IMR-90 (cell line): ENCODE measurements around the gene PCDHGA6. TPM values are rescaled to one million over a fixed set of nuclear protein-coding genes. Genes with fewer than 3 reads are reported as not detected.

Experiments
- ATAC-seq: fragments of 200-7000 bp; cut with Tn5 transposase; 2 replicates; pipeline ENCODE4 v1.9.1; 2020; ENCODE audit warnings: low read depth, mild to moderate bottlenecking, moderate library complexity
- BruUV-seq: library from RNA; stranded (reverse); fragments of 400-500 nt; replicated peaks from 2 replicates; lab custom pipeline; 2021; lab: Mats Ljungman, UMichigan
- CTCF ChIA-PET: fragments of 300-600 bp; formaldehyde crosslinking; extraction: SDS; loops from one replicate; lab custom pipeline; 2021; ENCODE audit warnings: antibody characterized with exemption; lab: Yijun Ruan, JAX
- POLR2A ChIA-PET: fragments of 300-600 bp; sonication (Branson Sonifier 250); formaldehyde crosslinking; loops from one replicate; lab custom pipeline; 2022; ENCODE audit warnings: antibody characterized with exemption; ENCODE audit not compliant: unreplicated experiment; lab: Charles Lee
- DNase-seq: peaks from one replicate; pipeline ENCODE4 v3.0.0; 2013
- H2AFZ ChIP-seq: replicated peaks from 2 replicates; pipeline ENCODE3; 2013; ENCODE audit warnings: low read length, mild to moderate bottlenecking; ENCODE audit not compliant: poor library complexity
- H2AK5ac ChIP-seq: 2 replicates; pipeline ENCODE4 v1.6.1; 2013; ENCODE audit warnings: low read depth, low read length, inconsistent platforms
- H2AK9ac ChIP-seq: replicated peaks from 2 replicates; pipeline ENCODE3; 2013; ENCODE audit warnings: mild to moderate bottlenecking, low read depth, low read length, moderate library complexity; ENCODE audit not compliant: poor library complexity
- H2BK120ac ChIP-seq: 2 replicates; pipeline ENCODE4 v1.6.1; 2013; ENCODE audit warnings: low read depth, low read length, inconsistent platforms
- H2BK15ac ChIP-seq: 3 replicates; pipeline ENCODE4 v1.6.1; 2013; ENCODE audit warnings: low read depth, low read length, inconsistent platforms
- H2BK20ac ChIP-seq: 2 replicates; pipeline ENCODE4 v1.6.1; 2013; ENCODE audit warnings: low read depth, mild to moderate bottlenecking, inconsistent platforms, low read length, moderate library complexity
- H2BK5ac ChIP-seq: 2 replicates; pipeline ENCODE4 v1.6.1; 2013; ENCODE audit warnings: mild to moderate bottlenecking, low read depth, low read length, inconsistent platforms; ENCODE audit not compliant: poor library complexity, severe bottlenecking
- H3K14ac ChIP-seq: replicated peaks from 2 replicates; pipeline ENCODE4 v1.6.1; 2013; ENCODE audit warnings: low read depth, low read length, inconsistent platforms
- H3K18ac ChIP-seq: 2 replicates; pipeline ENCODE4 v1.6.1; 2013; ENCODE audit warnings: low read depth, low read length, control low read depth
- H3K23ac ChIP-seq: 2 replicates; pipeline ENCODE4 v1.6.1; 2013; ENCODE audit warnings: low read depth, low read length, inconsistent platforms
- H3K27ac ChIP-seq: 2 replicates; pipeline ENCODE4 v1.5.1; 2013; ENCODE audit warnings: mild to moderate bottlenecking, control low read depth, low read length; ENCODE audit not compliant: insufficient read depth
- H3K27me3 ChIP-seq: 2 replicates; pipeline ENCODE4 v1.6.1; 2013; ENCODE audit warnings: low read length; ENCODE audit not compliant: control insufficient read depth, insufficient read depth
- H3K36me3 ChIP-seq: 2 replicates; pipeline ENCODE4 v1.6.1; 2013; ENCODE audit warnings: low read length, mixed read lengths; ENCODE audit not compliant: control insufficient read depth, insufficient read depth
- H3K4ac ChIP-seq: 2 replicates; pipeline ENCODE4 v1.6.1; 2013; ENCODE audit warnings: low read depth, low read length, inconsistent platforms
- H3K4me1 ChIP-seq: 2 replicates; pipeline ENCODE4 v1.6.1; 2013; ENCODE audit warnings: low read length, mixed read lengths; ENCODE audit not compliant: control insufficient read depth, insufficient read depth
- H3K4me2 ChIP-seq: 2 replicates; pipeline ENCODE4 v1.6.1; 2013; ENCODE audit warnings: low read depth, mild to moderate bottlenecking, control low read depth, low read length, moderate library complexity
- H3K4me3 ChIP-seq: 2 replicates; pipeline ENCODE4 v1.5.1; 2013; ENCODE audit warnings: low read depth, mild to moderate bottlenecking, control low read depth, low read length, moderate library complexity; ENCODE audit not compliant: insufficient read depth
- H3K56ac ChIP-seq: 2 replicates; pipeline ENCODE4 v1.6.1; 2013; ENCODE audit warnings: low read length, inconsistent platforms; ENCODE audit not compliant: insufficient read depth; ENCODE audit errors: extremely low read depth
- H3K79me1 ChIP-seq, 2 experiments: 2 replicates each; pipeline ENCODE4 v1.6.1; 2013; ENCODE audit warnings: low read length in 2 of 2, inconsistent platforms in 1 of 2, low read depth in 1 of 2
- H3K9ac ChIP-seq: 2 replicates; pipeline ENCODE4 v1.6.1; 2013; ENCODE audit warnings: low read depth, low read length, control low read depth
- H3K9me1 ChIP-seq: 2 replicates; pipeline ENCODE4 v1.6.1; 2013; ENCODE audit warnings: low read length, inconsistent platforms; ENCODE audit not compliant: insufficient read depth
- H3K9me3 ChIP-seq: 2 replicates; pipeline ENCODE4 v1.6.1; 2013; ENCODE audit warnings: low read length; ENCODE audit not compliant: control insufficient read depth, insufficient read depth
- H4K20me1 ChIP-seq: 2 replicates; pipeline ENCODE4 v1.6.1; 2013; ENCODE audit warnings: low read length, inconsistent platforms; ENCODE audit not compliant: insufficient read depth
- H4K5ac ChIP-seq: 2 replicates; pipeline ENCODE4 v1.6.1; 2013; ENCODE audit warnings: mild to moderate bottlenecking, low read depth, low read length, control low read depth
- H4K8ac ChIP-seq, 2 experiments: 2 replicates each; pipeline ENCODE4 v1.6.1; 2013; ENCODE audit warnings: low read depth in 2 of 2, low read length in 2 of 2, control low read depth in 1 of 2, inconsistent platforms in 1 of 2
- H4K91ac ChIP-seq: 2 replicates; pipeline ENCODE4 v1.6.1; 2013; ENCODE audit warnings: low read depth, low read length, inconsistent platforms; ENCODE audit not compliant: insufficient read depth
- BHLHE40 ChIP-seq: fragments of 150-350 bp; IDR thresholded peaks from 2 replicates; pipeline ENCODE4 v1.6.1; 2016; ENCODE audit warnings: mild to moderate bottlenecking, low read depth, low read length
- CHD1 ChIP-seq: IDR thresholded peaks from 2 replicates; pipeline ENCODE4 v1.6.1; 2012; ENCODE audit warnings: low read depth, low read length, improper control_type of control experiment
- CTCF ChIP-seq: conservative IDR thresholded peaks from 2 replicates; pipeline ENCODE4 v1.5.1; 2012; ENCODE audit warnings: mild to moderate bottlenecking, low read depth, low read length, improper control_type of control experiment
- FOS ChIP-seq: fragments of 150-350 bp; IDR thresholded peaks from 2 replicates; pipeline ENCODE4 v1.6.1; 2016; ENCODE audit warnings: low read depth, low read length
- MAFK ChIP-seq: IDR thresholded peaks from 2 replicates; pipeline ENCODE4 v1.6.1; 2012; ENCODE audit warnings: low read depth, low read length, improper control_type of control experiment
- MAZ ChIP-seq: IDR thresholded peaks from 2 replicates; pipeline ENCODE4 v1.6.1; 2012; ENCODE audit warnings: low read depth, mild to moderate bottlenecking, low read length, improper control_type of control experiment, moderate library complexity, borderline replicate concordance
- NFE2L2 ChIP-seq: fragments of 150-350 bp; IDR thresholded peaks from 2 replicates; pipeline ENCODE4 v1.6.1; 2016; ENCODE audit warnings: low read depth, mild to moderate bottlenecking, low read length
- RAD21 ChIP-seq: IDR thresholded peaks from 2 replicates; pipeline ENCODE4 v1.6.1; 2012; ENCODE audit warnings: low read length, improper control_type of control experiment
- SMC3 ChIP-seq: fragments of 150-350 bp; IDR thresholded peaks from 2 replicates; pipeline ENCODE4 v1.6.1; 2016; ENCODE audit warnings: low read depth, mild to moderate bottlenecking, antibody characterized with exemption, low read length, moderate library complexity
- WGBS, 2 experiments: methylation state at CpG; one replicate each; pipeline versions ENCODE4 v1.1.5 to v1.1.7; 2013; ENCODE audit warnings: missing lambda C conversion rate in 2 of 2; ENCODE audit not compliant: insufficient read length in 1 of 2; ENCODE audit errors: extremely low coverage in 2 of 2; 5-methylcytosine and 5-hydroxymethylcytosine counted together
- dilution Hi-C: fragments of 300-500 bp; cut with HindIII; formaldehyde crosslinking; loops from one replicate; pipeline ENCODE4 v1.14.3; 2018; ENCODE audit warnings: low sequenced_read_pairs; ENCODE audit not compliant: unreplicated experiment
- in situ Hi-C: fragments of 300-500 bp; cut with MboI; formaldehyde crosslinking; loops from 3 replicates; pipeline ENCODE4 v1.14.3; 2019; ENCODE audit warnings: low sequenced_read_pairs, inconsistent platforms, mixed read lengths
- intact Hi-C: fragments of 100-400 bp; cut with micrococcal nuclease; formaldehyde crosslinking; loops from 2 replicates; pipeline ENCODE4 v1.10.0; 2022
- polyA plus RNA-seq, 3 experiments: library from polyadenylated mRNA; depleted of rRNA; stranded (reverse); fragments of >200 nt; gene quantifications; 2 replicates each; pipeline ENCODE4 v1.2.3, GENCODE V29; 2012; ENCODE audit warnings: low replicate concordance in 1 of 3
- total RNA-seq: library from RNA; depleted of rRNA; stranded (reverse); fragments of >200 nt; gene quantifications from 2 replicates; pipeline ENCODE4 v1.2.3, GENCODE V29; 2012
- TF ChIP-seq, protein P1 (sequence below): fragments of 150-350 bp; IDR thresholded peaks from 2 replicates; pipeline ENCODE4 v1.6.1; 2016; ENCODE audit warnings: low read depth, mild to moderate bottlenecking, low read length, moderate library complexity, borderline replicate concordance

Gene PCDHGA6
- total and polyA plus RNA-seq, 2 of the 4 experiments (the other 2 are of a cell fraction) = 4.1 to 4.7 TPM

DNA sequence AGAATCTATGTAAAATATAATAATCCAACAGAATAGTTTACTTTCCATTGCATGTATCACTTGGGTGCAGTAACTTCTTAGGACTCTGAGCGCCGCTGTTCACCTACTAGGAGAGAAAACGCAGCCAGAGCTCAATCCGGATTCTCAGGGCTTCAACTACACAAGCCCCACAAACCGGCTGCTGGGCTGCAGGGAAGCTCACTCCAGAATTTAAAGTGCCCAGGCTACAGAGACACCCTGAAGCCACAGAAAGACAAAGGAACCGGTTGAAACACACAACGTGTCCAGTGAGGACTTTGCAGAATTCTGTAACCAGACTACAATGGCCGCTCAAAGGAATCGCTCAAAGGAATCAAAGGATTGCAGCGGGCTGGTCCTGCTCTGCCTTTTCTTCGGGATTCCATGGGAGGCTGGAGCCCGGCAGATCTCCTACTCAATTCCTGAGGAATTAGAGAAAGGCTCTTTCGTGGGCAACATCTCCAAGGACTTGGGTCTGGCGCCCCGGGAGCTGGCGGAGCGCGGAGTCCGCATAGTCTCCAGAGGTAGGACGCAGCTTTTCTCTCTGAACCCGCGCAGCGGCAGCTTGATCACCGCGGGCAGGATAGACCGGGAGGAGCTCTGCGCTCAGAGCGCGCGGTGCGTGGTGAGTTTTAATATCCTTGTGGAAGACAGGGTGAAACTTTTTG, 39.3 kb downstream of the PCDHGA6 start, which contains the start of gene PCDHGA10:
Gene PCDHGA10 (plus strand): TSS at position 134 of the 686 bp plus-strand sequence. CDS start 189 bp downstream, at position 323.
- Histone ChIP-seq H2AK5ac (no peak within 1 kb of the TSS), H2AFZ (peak within 1 kb of the TSS; percentile 85), H3K9ac (peak within 1 kb of the TSS; percentile 62), H4K8ac (peak within 1 kb of the TSS in 1 of 2 experiments; percentile 61; a peak in 2 of 4 replicates), H3K23ac (no peak within 1 kb of the TSS), H2BK15ac (no peak within 1 kb of the TSS), H2AK9ac (peak within 1 kb of the TSS; percentile 23), H3K36me3 (peaks cover 11% of the 10 kb centered on the region; the same call in 1 of the 2 replicates), H2BK120ac (no peak within 1 kb of the TSS), H2BK20ac (no peak within 1 kb of the TSS), H3K4ac (no peak within 1 kb of the TSS), H3K4me3 (peak within 1 kb of the TSS; percentile 55), H2BK5ac (no peak within 1 kb of the TSS), H3K18ac (no peak within 1 kb of the TSS; the same call in 1 of the 2 replicates), H3K56ac (peak within 1 kb of the TSS; percentile 28; the same call in 1 of the 2 replicates), H4K91ac (0 out of 2 replicates have a peak within 1 kb of the TSS, but pooled peaks have one; percentile 4), H3K9me1 (no peaks in the 10 kb centered on the region), H3K4me1 (no peaks in the 10 kb centered on the region), H3K14ac (no peak within 1 kb of the TSS), H3K4me2 (peak within 1 kb of the TSS; percentile 72), H3K79me1 (peaks cover 7 to 8% of the 10 kb centered on the region in 2 experiments; a peak in 2 of 4 replicates), H3K9me3 (peaks cover 50% of the 10 kb centered on the region), H3K27ac (peak within 1 kb of the TSS; percentile 65; the same call in 1 of the 2 replicates), H4K5ac (no peak within 1 kb of the TSS), H4K20me1 (no peaks in the 10 kb centered on the region), H3K27me3 (no peaks in the 10 kb centered on the region)
- ATAC-seq (peak; percentile 77), DNase-seq (peak; percentile 80)
- no TSS peak for BruUV-seq
- 26% methylated on average over 20 of the region's 31 CpGs; no CpG with 5 or more reads in 1 of the 2 experiments for WGBS, 2 experiments
- in situ Hi-C loops = no loop called here
- intact Hi-C loops = loop anchor here (1.0 to 5.0 kb wide), 2 partner anchors 86 to 111 kb away; no protein-coding TSS in a partner anchor
- dilution Hi-C loops = no loop called here
- ChIA-PET CTCF (interaction anchor here (0.5 to 2.8 kb wide), 19 partner anchors 11 to 1084 kb away, joined by 3 to 25 read pairs (median 4); partner anchors contain the start of genes PCDHB11, PCDHGA1, PCDHGB5 and TAF7), POLR2A (interaction anchor here (0.7 kb wide), 1 partner anchor 145 kb away, joined by 4 read pairs; no protein-coding TSS in a partner anchor)
- TF ChIP-seq NFE2L2 (no peak), MAFK (no peak), RAD21 (peak; percentile 61), MAZ (no peak), BHLHE40 (no peak), SMC3 (peak; percentile 67), FOS (no peak), CHD1 (no peak), CTCF (peak; percentile 70)
- TF ChIP-seq, protein P1, sequence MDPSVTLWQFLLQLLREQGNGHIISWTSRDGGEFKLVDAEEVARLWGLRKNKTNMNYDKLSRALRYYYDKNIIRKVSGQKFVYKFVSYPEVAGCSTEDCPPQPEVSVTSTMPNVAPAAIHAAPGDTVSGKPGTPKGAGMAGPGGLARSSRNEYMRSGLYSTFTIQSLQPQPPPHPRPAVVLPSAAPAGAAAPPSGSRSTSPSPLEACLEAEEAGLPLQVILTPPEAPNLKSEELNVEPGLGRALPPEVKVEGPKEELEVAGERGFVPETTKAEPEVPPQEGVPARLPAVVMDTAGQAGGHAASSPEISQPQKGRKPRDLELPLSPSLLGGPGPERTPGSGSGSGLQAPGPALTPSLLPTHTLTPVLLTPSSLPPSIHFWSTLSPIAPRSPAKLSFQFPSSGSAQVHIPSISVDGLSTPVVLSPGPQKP = no peak
